GM19351 (cell line): Measurements from ENCODE around the gene DMBT1.
"Not testable (repeated sequence)": the region's sequence is repeated elsewhere in the genome, so short reads cannot be mapped to it uniquely, and the experiment has no call there.

Experiments used
- ATAC-seq: cut with Tn5 transposase; IDR thresholded peaks from one replicate; pipeline ENCODE4 v1.9.1; 2021; ENCODE audit warnings: mild to moderate bottlenecking, moderate library complexity; ENCODE audit not compliant: unreplicated experiment

The DMBT1 gene

GRCh38 chr10:122577311-122577885, 16.8 kb downstream of the DMBT1 start:
- ATAC-seq, result no peak

GRCh38 chr10:122586070-122586469, 25.5 kb downstream of the DMBT1 start:
- not testable (repeated sequence) for ATAC-seq

- ATAC-seq, result no peak
Measured at GRCh38 chr10:122587098-122587760, 26.7 kb downstream of the DMBT1 start.

- ATAC-seq, result no peak
Measured at GRCh38 chr10:122588381-122588780, 27.8 kb downstream of the DMBT1 start.

GRCh38 chr10:122590153-122590552, 29.6 kb downstream of the DMBT1 start:
- ATAC-seq, result no peak

GRCh38 chr10:122591736-122592135, 31.2 kb downstream of the DMBT1 start:
- ATAC-seq, result no peak

GRCh38 chr10:122592161-122592560, 31.6 kb downstream of the DMBT1 start:
- ATAC-seq, result no peak

GRCh38 chr10:122617476-122618270, 57.1 kb downstream of the DMBT1 start:
- no peak for ATAC-seq

GRCh38 chr10:122618461-122619165, 58.1 kb downstream of the DMBT1 start:
- no peak for ATAC-seq

- not testable (repeated sequence) for ATAC-seq
Measured at GRCh38 chr10:122620961-122621360, 60.4 kb downstream of the DMBT1 start.

- ATAC-seq, result no peak
Measured at GRCh38 chr10:122624546-122624945, 64.0 kb downstream of the DMBT1 start.

- ATAC-seq, result no peak
Measured at GRCh38 chr10:122630526-122630925, 70.0 kb downstream of the DMBT1 start.

GRCh38 chr10:122632031-122632430, 71.5 kb downstream of the DMBT1 start:
- no peak for ATAC-seq

GRCh38 chr10:122632576-122632975, 72.0 kb downstream of the DMBT1 start:
- no peak for ATAC-seq

- no peak for ATAC-seq
Measured at GRCh38 chr10:122636953-122637352, 76.4 kb downstream of the DMBT1 start.

GRCh38 chr10:122637376-122637775, 76.8 kb downstream of the DMBT1 start:
- ATAC-seq, result no peak

- no peak for ATAC-seq
Measured at GRCh38 chr10:122638106-122638505, 77.6 kb downstream of the DMBT1 start.

GRCh38 chr10:122639801-122640200, 79.2 kb downstream of the DMBT1 start:
- no peak for ATAC-seq

- ATAC-seq, result no peak
Measured at GRCh38 chr10:122640921-122641320, 80.4 kb downstream of the DMBT1 start.

GRCh38 chr10:122642726-122643605, 82.4 kb downstream of the DMBT1 start:
- ATAC-seq, result no peak
